ENCODE data around the gene GET4.

- TF ChIP-seq POLR2A (IDR thresholded peaks at IDR 0.05) (no peak), CTCF (IDR thresholded peaks at IDR 0.05) (no peak)
Measured at GRCh38 chr7:897771-898376, 21.5 kb downstream of the GET4 start.

All from lower leg skin (tissue), 3 donors.